HG02885 (cell line): ENCODE measurements around the gene WDR12.
"Not testable (repeated sequence)": the region's sequence is repeated elsewhere in the genome, so short reads cannot be mapped to it uniquely, and the experiment has no call there.

Experiments used
- ATAC-seq: cut with Tn5 transposase; IDR thresholded peaks from one replicate; pipeline ENCODE4 v1.9.1; 2021; ENCODE audit warnings: mild to moderate bottlenecking; ENCODE audit not compliant: unreplicated experiment, poor library complexity

Gene WDR12

DNA sequence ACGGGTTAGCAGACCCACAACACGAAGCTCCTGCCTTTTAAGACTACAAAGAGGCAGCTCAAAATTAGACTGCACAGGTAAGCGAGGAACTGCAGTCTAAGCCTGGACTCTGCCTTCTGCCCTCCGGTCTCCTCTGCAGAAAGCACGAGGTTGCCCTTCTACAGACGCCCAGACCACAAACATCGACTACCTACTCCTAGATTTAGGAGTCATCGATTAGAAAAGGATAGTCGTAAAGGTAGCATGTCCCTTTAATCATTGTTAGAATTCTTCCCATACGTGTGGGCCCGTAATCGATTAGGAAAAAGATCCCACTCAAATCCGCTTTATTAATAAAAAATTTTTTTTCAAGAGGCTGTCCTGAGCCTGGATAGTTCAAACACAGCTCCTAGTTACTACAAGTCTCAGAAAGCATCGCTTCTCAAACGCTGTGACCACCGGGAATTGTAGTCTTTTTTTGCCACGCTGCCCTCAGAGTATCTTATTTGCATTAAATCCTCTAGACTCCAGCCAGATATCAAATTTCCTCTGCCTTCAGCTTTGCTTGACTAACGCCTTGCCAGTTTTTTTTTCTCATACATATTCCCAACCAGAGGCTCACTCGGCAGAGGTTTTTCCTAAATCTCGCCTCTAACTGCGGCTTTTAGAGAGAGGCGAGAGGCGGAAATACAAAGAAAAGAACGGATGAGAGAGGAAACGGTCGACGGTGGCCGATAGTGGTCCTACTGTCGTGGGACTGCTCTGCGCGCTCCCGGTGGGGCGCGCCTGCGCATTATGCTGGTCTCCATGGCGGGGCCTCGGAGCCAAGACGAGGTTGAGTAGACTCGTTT is at the start of gene WDR12, which contains the start of gene CARF:
Gene WDR12 (minus strand): TSS at position 162 of the 830 bp plus-strand sequence. CDS start 197 bp downstream, outside the sequence.
Gene CARF (plus strand): TSS at position 764 of the 830 bp plus-strand sequence. CDS start 29,628 bp downstream, outside the sequence.
- ATAC-seq, result peak; percentile 75

DNA sequence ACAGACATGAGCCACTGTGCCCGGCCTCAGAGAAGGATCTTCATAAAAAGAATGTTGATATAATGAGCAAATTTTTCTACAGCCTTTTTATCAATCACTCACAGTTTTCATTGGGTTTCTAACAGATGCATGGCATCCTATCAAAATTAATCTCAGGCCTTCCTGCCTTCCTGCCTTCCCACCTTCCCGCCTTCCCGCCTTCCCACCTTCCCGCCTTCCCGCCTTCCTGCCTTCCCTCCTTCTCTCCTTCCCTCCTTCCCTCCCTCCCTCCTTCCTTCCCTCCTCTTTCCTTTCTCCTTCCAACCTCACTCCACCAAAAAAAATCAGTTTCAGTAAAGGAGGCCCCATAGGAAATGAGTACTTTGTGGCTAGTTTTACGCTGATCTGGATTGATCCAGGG is 49.1 kb upstream of the WDR12 start:
- ATAC-seq, result no peak

DNA sequence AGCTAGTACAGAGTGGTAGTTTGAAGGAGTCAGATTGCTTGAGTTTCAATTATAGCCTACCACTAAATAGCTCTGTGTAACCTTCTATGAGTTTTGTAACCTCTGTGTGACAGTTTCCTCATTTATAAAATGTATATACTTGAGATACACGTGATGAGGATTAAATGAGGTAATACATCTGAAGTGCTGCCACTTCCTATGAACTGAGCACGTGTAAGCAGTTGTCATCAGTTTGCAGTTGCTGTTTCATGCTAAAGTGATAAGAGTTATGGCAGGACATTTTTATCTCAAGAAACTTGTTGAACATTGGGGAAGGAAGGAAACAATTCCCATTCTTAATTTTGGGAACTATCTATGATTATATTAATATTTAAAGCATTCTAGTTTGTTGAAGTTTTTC is 39.1 kb upstream of the WDR12 start:
- no peak for ATAC-seq

DNA sequence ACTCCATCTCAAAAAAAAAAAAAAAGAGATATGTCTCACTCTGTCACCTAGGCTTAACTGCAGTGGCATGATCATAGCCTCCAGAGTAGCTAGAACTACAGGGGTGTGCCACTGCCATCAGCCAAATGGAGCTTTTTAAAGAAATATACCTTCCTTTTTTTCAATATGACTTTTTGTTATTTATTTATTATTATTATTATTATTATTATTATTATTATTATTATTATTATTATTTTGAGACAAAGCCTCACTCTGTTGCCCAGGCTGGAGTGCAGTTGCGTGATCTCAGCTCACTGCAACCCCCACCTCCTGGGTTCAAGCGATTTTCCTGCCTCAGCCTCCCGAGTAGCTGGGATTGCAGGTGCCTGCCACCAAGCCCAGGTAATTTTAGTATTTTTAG is 37.9 kb upstream of the WDR12 start:
- not testable (repeated sequence) for ATAC-seq

DNA sequence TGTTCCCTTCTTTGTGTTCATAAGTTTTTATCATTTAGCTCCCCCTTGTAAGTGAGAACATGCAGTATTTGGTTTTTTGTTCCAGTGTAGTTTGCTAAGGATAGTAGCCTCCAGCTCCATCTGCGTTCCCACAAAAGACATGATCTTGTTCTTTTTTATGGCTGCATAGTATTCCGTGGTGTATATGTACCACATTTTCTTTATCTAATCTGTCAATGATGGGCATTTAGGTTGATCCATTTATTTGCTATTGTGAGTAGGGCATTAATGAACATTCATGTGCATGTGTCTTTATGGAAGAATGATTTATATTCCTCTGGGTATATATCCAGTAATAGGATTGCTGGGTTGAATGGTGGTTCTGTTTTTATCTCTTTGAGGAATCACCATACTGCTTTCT is 34.0 kb upstream of the WDR12 start:
- no peak for ATAC-seq

DNA sequence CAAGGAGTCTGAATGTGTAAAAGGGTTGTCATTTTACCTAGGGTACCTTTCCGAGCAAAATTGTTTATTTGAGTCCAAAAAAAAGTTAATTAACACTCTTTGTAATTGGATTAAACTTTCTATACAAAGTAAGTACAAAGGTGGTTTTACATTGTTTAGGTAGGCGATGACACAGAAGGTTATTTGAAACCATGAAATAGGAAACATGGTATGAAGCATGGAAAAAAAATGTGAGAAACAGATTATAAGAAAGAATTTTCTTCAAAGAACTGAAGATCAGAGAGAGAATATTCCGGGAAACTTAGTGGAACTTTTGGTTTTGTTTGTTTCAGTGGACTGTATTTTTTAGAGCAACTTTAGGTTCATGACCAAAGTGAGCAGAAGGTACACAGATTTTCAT is 33.3 kb upstream of the WDR12 start:
- ATAC-seq, result no peak

DNA sequence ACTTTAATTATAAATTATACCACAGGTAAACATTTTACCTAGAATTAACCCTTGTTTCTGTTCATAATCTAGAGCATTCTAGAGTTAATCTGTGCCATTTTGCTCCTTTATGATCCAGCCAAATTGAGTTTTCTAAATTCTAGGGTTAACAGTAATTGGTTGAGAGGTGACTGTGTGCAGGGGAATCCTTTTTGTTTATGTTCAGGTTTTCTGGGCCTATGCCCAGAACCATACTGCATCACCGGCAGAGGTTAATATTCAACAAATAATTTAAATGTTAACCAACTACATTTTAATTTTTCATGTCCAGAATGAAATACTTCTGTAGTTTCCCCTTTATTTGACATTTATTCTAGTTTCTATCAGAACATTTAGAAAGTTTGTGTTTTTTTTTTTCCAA is 32.9 kb upstream of the WDR12 start:
- ATAC-seq, result no peak

DNA sequence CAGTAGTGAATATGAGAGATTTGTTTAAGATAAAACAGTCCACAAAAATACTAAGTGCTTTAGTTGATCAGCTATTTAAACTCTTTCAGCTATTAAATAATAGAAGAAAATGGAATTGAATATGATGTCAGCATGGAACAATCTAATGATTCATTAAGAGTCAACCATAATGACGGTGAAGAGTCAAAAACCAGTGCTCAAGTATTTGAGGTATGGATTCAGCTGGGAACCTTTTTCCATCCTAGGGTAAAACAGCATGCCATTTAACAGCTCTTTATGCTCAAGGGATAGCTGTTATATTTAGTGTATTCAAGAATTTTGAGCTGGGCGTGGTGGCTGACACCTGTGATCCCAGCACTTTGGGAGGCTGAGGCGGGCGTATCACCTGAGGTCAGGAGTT is 30.3 kb upstream of the WDR12 start:
- no peak for ATAC-seq

DNA sequence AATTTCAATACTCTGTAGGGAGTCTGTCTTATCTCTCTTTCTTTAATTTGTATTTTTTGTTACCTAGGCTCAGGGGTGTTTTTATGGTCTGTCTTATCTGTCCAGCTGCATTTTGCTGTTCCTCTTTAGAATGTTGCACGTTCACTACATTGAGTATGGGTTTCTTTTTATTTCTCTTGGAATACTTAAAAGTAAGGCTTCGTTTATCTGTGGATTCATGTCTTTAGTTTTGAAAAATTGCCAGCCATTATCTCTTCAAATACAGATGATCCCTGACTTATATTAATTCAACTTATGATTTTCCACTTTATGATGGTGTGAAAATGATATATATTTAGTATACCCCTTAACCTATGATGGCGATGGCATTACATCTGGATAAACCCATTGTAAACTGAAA is 27.5 kb upstream of the WDR12 start:
- ATAC-seq, result no peak

DNA sequence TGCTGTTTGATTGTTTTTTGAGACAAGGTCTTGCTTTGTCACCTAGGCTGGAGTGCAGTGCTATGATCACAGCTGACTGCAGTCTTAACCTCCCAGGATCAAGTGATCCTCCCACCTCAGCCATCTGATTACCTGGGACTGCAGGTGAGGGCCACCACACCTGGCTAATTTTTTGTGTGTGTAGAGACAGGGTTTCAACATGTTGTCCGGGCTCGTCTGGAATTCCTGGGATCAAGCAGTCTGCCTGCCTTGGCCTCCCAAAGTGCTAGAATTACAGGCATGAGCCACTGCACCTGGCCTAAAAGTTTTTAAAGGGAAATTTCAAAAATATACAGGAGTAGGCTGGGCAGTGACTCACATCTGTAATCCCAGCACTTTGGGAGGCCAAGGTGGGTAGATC is 23.0 kb upstream of the WDR12 start:
- no peak for ATAC-seq

DNA sequence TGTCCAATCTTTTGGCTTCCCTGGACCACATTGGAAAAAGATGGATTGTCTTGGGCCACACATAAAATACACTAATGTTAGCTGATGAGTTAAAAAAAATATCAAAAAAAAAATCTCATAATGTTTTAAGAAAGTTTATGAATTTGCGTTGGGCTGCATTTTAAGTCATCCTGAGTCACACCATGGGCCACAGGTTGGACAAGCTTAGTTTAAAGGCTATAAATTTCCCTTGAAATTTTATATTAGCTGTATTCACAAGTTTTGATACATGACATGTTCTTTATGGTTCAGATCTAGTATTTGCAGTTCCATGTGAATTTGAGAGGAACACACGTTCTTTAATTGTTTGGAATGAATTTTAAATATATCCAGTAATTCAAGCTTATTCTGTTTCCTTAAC is 22.5 kb upstream of the WDR12 start:
- no peak for ATAC-seq

DNA sequence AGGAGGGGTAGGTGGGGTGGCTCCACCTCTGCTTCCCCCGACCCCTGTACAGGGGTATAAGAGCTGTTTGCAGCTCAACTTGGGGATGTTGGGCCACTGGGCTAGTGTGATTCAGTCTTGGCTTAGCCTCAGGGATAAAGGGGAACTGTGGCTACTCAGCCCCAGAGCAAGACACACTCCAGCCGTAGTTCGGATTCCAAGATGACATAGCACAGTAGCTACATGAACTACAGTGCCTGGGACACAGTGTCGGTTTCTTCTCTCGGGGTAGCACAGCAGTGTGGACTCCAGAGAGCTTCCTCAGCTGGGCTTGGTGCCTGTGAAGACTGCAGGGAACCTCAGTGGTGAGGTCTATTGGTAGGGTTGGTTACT is 21.7 kb upstream of the WDR12 start:
- ATAC-seq, result no peak

DNA sequence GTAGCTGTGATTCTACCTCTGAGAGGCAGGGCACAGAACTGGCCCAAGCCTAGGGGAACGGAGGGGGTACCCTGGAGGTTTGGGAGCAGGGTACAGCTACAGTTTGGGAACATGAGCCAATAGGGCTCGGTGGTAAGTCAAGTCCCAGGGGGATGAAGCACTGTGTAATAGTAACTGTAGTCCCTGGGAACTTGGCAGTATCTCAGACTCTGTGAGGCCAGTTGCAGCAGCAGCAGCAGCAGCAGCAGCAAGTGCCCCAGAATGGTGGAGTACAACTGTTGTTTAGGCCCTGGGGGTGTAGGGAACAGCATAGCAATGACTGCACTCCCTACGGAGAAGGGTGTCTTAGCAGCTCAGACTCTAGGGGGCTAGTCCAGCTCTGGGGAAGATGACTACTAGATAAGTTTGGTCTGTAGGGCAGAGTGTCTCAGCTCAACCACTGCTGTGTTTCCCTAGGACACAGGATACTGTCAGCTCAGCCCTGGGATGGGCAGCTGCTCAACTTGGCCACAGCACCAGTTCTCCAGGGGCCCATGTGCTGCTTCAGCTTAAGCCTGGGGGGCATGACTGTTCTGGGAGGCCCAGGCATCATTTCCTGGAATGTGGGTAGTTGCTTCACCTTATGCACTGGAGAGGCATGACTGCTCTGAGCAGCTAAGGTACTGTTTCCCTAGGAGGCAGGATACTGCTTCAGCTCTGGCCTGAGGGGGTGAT is 21.1 kb upstream of the WDR12 start:
- ATAC-seq, result no peak

DNA sequence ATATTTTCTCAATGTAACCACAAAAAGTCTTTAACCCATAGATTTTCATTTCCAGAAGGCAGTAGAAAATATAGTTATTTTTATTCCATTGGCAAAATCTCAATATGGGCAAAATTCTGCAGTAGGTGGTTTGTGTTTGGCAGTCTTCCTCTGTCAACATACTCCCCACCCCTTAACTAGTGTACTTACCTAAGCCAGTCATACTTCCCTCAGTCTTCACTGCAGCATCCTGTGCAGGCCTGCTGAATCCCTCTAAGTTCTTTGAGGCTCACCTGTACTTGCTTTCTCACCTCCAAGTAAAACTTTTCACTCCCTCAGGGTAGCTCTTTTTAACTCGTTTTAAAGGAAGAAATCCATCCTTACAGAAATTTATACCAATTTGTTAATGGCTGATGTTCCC is 7.4 kb upstream of the WDR12 start:
- no peak for ATAC-seq

DNA sequence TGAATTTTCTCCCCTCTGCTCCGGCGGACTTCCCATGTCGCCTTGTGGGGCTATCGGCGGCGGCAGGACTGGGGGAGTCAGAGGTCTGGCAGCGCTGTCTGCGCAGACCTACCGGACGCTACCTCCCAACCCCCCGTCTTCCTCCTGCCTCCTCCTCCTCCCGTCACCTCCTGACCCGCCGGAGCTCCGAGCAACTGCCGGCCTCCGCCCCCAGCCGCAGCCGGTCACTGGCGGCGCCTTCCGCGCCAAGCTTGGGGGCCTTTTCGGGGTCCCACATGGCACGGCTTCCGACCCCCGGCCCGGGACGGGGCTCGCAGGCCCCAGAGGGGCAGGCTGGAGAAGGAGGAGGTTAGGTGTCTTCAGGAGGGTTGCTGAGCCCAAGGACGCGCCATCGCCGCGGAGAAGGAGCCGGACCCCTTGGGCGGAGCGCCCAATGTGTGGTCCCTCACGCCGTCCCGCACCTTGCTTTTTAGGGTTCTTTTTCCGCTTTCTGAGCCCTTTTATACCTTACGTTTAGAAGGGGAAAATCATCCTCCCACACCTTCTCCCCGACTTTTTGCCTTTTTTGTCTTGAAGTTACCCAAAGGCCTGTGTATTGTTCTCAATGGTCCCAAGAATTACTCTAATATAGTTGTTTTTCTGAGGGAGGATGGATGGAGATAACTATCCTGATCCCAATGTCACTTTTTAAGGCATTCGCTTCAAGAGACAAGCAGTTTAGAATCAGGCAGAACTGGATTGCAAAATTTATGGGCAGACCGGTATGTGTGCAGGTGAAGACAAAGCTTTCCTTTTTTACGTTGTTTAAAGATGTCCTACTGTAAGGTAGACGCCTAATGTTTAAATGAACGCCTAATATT is 1.1 kb upstream of the WDR12 start:
- peak; percentile 77 for ATAC-seq

DNA sequence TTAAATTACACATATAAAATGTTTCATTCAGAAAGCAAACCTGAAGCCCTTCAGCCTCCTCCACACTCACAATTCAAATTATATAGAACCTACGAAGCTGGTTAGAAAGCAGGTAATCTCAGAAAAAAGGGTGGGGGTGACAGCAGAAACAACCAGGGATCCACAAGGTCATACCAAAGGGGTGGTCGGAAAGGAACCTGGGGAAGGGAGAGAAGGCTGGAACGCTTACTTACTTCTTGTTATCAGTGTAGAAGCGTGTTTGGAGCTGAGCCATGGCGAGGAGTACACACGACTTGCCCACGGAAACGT is 316 bp downstream of the WDR12 start:
- ATAC-seq, result peak; percentile 15

DNA sequence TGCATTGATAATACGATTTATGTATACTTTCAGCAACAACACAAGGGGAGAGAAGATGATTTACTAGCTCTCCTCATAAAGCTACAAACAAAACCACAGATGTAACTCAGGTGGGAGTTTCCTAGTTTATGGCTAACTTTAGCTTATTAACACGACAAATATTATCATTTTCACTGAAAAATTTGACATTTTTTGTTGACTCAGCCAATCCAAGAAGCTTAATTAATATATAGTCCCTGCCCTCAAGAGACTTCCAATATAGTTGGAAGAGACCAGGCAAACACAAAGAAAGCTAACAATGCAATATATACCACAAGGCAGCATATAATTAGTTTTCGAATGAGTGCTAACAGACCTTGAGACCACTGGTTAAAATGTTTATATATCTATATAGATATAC is 775 bp downstream of the WDR12 start:
- no peak for ATAC-seq

DNA sequence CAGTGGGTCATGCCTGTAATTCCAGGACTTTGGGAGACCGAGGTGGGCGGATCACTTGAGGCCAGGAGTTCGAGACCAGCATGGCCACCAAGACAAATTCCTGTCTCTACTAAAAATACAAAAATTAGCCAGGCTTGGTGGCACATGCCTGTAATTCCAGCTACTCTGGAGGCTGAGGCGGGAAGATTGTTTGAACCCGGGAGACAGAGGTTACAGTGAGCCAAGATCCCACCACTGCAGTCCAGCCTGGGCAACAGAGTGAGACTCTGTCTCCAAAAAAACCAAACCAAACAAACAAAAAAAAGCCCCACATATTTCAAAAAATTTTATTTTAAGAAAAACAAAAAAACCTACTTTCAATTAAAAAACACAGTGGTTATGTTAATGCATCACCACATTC is 1.2 kb downstream of the WDR12 start:
- ATAC-seq, result not testable (repeated sequence)

DNA sequence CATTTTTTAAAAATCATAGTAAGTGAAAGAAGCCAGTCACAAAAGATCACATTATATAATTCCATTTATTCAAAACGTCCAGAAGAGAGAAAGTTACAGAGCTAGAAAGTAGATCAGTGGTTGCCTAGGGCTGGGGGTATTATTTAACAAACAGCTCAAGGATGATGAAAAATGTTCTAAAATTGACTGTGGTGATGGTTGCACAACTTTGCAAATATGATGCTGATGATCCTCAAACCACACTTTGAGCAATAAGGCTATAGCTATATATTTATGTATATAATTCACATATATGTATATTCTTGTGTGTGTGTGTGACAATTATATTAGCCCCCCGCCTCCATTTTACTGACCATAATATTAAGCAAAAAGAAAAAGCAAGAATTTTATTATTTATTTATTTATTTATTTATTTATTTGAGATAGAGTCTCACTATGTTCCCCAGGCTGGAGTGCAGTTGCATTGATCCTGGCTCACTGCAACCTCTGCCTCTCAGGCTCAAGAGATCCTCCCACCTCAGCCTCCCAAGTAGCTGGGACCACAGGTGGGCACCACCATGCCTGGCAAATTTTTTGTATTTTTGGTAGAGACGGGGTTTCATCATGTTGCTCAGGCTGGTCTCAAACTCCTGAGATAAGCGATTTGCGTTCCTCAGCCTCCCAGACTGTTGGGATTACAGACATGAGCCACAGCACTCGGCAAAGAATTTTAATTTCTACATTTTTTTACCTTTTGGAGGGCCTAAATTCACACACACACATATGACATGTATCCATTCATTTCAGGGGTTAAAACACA is 1.9 kb downstream of the WDR12 start:
- ATAC-seq, result no peak

DNA sequence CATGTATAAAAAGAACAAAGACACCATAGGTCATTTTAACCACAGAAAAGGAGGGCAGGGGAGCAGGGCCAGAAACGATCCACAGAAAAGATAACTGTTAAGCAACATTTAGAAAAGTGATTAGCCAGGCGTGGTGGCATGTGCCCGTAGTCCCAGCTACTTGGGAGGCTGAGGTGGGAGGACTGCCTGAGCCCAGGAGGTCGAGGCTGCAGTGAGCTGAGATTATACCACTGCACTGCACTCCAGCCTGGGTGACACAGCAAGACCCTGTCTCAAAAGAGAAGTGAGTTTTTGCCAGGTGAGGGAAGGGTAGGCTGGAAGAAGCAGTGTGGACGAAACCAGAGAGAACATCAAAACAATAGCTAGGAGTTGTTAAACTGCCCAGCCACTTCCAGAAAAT is 3.3 kb downstream of the WDR12 start:
- ATAC-seq, result no peak
